ENCODE measurements around the gene STXBP3.

Gene STXBP3

GRCh38 chr1:108814343-108815125, 68.1 kb downstream of the STXBP3 start:
- TF ChIP-seq CTCF (IDR thresholded peaks at IDR 0.05) (no peak), ZFX (IDR thresholded peaks at IDR 0.05; ENCODE audit: borderline replicate concordance) (no peak)
- H3K27ac ChIP-seq, result no peak overlapping the region

DNA sequence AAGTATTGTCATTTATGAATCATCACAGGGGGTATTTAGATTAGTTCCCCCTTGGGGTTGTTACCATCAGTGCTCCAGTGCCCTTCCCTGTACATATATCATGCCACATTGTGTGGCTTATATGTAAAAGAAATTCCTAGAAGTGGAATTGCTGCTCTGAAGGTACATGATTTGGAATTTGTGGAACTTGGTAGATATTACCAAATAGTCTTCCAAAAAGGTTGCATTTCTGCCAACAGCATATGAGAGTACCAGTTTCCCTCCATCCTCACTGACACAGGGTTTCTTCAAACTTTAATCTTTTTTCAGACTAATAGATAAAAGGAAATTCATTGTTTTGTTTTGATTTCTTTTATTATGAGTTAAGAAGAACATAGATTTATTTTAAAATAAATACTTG, 69.1 kb downstream of the STXBP3 start:
- no peak overlapping the region for H3K27ac ChIP-seq
- TF ChIP-seq ZFX (IDR thresholded peaks at IDR 0.05; ENCODE audit: borderline replicate concordance) (no peak), CTCF (IDR thresholded peaks at IDR 0.05) (no peak)

- TF ChIP-seq CTCF (IDR thresholded peaks at IDR 0.05) (no peak), ZFX (IDR thresholded peaks at IDR 0.05; ENCODE audit: borderline replicate concordance) (no peak)
- no peak overlapping the region for H3K27ac ChIP-seq
These were observed 69.8 kb downstream of the STXBP3 start for GRCh38 chr1:108816049-108816893.

DNA sequence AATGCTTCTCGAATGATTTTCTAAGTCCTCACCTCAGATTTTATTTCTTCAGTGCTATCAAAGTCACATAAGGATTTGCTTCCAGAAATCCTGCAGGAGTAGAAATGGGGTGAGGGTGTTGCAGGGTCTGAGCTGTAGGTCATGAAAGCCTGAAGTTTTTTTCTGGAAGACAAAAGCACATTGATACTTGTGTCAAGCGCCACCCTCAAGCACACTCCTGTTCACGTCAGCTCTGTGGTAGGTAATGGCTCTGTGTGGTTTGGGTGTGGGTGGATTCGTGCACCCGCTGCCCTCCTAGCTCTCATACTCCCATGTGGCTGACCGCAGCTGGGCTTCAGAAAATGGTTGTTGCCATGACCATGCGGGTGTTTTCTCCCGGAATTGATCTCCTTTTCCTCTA, 70.5 kb downstream of the STXBP3 start:
- H3K27ac ChIP-seq, result no peak overlapping the region
- TF ChIP-seq CTCF (IDR thresholded peaks at IDR 0.05) (no peak), ZFX (IDR thresholded peaks at IDR 0.05; ENCODE audit: borderline replicate concordance) (no peak)

DNA sequence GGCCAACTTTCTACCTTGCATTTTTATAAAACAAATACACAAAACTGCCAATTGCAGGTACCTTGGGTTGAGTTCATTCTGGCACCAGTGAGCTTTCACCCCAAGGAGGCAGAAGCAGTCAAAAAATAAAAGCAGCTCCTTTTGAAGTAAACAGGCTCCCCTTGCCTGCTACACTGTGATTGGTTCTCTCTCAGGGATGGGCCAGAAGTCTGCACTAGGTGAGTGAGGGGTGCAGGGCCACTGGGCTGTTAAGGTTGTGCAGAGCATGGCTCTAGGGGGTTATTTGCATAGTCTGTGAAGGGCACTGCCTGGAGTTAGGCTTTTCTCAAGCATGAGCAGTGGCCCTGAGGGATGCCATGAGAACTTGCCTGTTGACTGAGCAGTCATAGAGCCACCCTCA, 71.3 kb downstream of the STXBP3 start:
- H3K27ac ChIP-seq, result no peak overlapping the region
- TF ChIP-seq CTCF (IDR thresholded peaks at IDR 0.05) (no peak), ZFX (IDR thresholded peaks at IDR 0.05; ENCODE audit: borderline replicate concordance) (no peak)

GRCh38 chr1:108819878-108820277, 73.4 kb downstream of the STXBP3 start:
- TF ChIP-seq CTCF (IDR thresholded peaks at IDR 0.05) (no peak), ZFX (IDR thresholded peaks at IDR 0.05; ENCODE audit: borderline replicate concordance) (no peak)

GRCh38 chr1:108823632-108824031, 77.2 kb downstream of the STXBP3 start:
- H3K27ac ChIP-seq, result no peak overlapping the region
- TF ChIP-seq CTCF (IDR thresholded peaks at IDR 0.05), result no peak
- no peak for TF ChIP-seq ZFX (IDR thresholded peaks at IDR 0.05; ENCODE audit: borderline replicate concordance)

More at GRCh38 chr1:108819878-108820277, 73.4 kb downstream of the STXBP3 start:
- no peak overlapping the region for H3K27ac ChIP-seq
